T-cell (primary cell): ENCODE measurements around the gene CEP20. TPM values are rescaled to one million over a fixed set of nuclear protein-coding genes. Genes with fewer than 3 reads are reported as not detected.
"Not testable (repeated sequence)": the region's sequence is repeated elsewhere in the genome, so short reads cannot be mapped to it uniquely, and the experiment has no call there.

Experiments
- ATAC-seq, 4 experiments: fragments of 200-7000 bp in 3 of 4; fragments of 150-1000 bp in 1 of 4; cut with Tn5 transposase; replicated peaks in 1 of 4; 1 replicate in 3 of 4; 2 replicates in 1 of 4; pipeline ENCODE4 v1.10.0; 2021; ENCODE audit warnings: moderate library complexity in 3 of 4, mild to moderate bottlenecking in 2 of 4, moderate number of reproducible peaks in 1 of 4
- CTCF ChIA-PET, 2 donors: fragments of 300-600 bp; sonication (Branson Sonifier 250); formaldehyde crosslinking; loops; one replicate each; lab custom pipeline; 2022; ENCODE audit warnings: antibody characterized with exemption in 2 of 2; lab: Charles Lee
- POLR2A ChIA-PET, 2 donors: fragments of 300-600 bp; sonication (Branson Sonifier 250); formaldehyde crosslinking; loops; one replicate each; lab custom pipeline; 2022; ENCODE audit warnings: antibody characterized with exemption in 2 of 2; lab: Charles Lee
- DNase-seq, 35 experiments: peaks; one replicate each; pipeline versions ENCODE4 v3.0.0 to v3.0.0-alpha.2; 2013 to 2023
- H3K27ac ChIP-seq: one replicate; pipeline ENCODE4 v1.5.1; 2013; ENCODE audit warnings: low read length
- H3K27me3 ChIP-seq, 2 experiments: replicated peaks in 1 of 2; 1 replicate in 1 of 2; 2 replicates in 1 of 2; pipeline versions ENCODE4 v1.6.1 to v1.7.0; 2013; ENCODE audit warnings: low read length in 1 of 2, mixed read lengths in 1 of 2; ENCODE audit not compliant: control insufficient read depth in 2 of 2, insufficient read depth in 2 of 2; ENCODE audit errors: extremely low read depth in 1 of 2
- H3K36me3 ChIP-seq, 2 donors: 1 replicate in 1 of 2; 2 replicates in 1 of 2; pipeline versions ENCODE4 v1.6.1 to v1.7.0; 2013; ENCODE audit warnings: low read length in 1 of 2; ENCODE audit not compliant: control insufficient read depth in 2 of 2, insufficient read depth in 1 of 2; ENCODE audit errors: extremely low read depth in 1 of 2
- H3K4me1 ChIP-seq, 2 experiments: 1 replicate in 1 of 2; 2 replicates in 1 of 2; pipeline versions ENCODE4 v1.6.1 to v1.7.0; 2013; ENCODE audit warnings: low read length in 2 of 2, mixed read lengths in 1 of 2; ENCODE audit not compliant: insufficient read depth in 2 of 2, control insufficient read depth in 1 of 2; ENCODE audit errors: extremely low read depth in 1 of 2
- H3K4me3 ChIP-seq, 2 donors: 1 replicate in 1 of 2; 2 replicates in 1 of 2; pipeline versions ENCODE4 v1.5.1 to v1.7.0; 2013; ENCODE audit warnings: mild to moderate bottlenecking in 2 of 2, low read length in 1 of 2, moderate library complexity in 1 of 2; ENCODE audit not compliant: control insufficient read depth in 1 of 2; ENCODE audit errors: extremely low read depth in 1 of 2
- H3K9me3 ChIP-seq: 2 replicates; pipeline ENCODE4 v1.7.0; 2013
- H3K27ac Mint-ChIP-seq, 2 donors: one replicate each; pipeline ENCODE4 v1.8.0; 2020 to 2021; ENCODE audit warnings: mild to moderate bottlenecking in 2 of 2, mixed read lengths in 2 of 2
- H3K27me3 Mint-ChIP-seq, 2 donors: one replicate each; pipeline ENCODE4 v1.8.0; 2021 to 2022; ENCODE audit warnings: mixed read lengths in 2 of 2
- H3K36me3 Mint-ChIP-seq: one replicate; pipeline ENCODE4 v1.8.0; 2021; ENCODE audit warnings: mixed read lengths
- H3K4me1 Mint-ChIP-seq, 3 donors: one replicate each; pipeline ENCODE4 v1.8.0; 2020 to 2022; ENCODE audit warnings: mixed read lengths in 3 of 3, mild to moderate bottlenecking in 1 of 3
- H3K4me3 Mint-ChIP-seq, 3 donors: one replicate each; pipeline ENCODE4 v1.8.0; 2020 to 2022; ENCODE audit warnings: mild to moderate bottlenecking in 3 of 3, mixed read lengths in 3 of 3, moderate library complexity in 3 of 3
- H3K9me3 Mint-ChIP-seq, 3 donors: one replicate each; pipeline ENCODE4 v1.8.0; 2020 to 2022; ENCODE audit warnings: mixed read lengths in 3 of 3
- WGBS: methylation state at CpG from one replicate; pipeline ENCODE4 v1.1.5; 2013; ENCODE audit warnings: missing lambda C conversion rate; ENCODE audit not compliant: insufficient coverage; 5-methylcytosine and 5-hydroxymethylcytosine counted together
- total RNA-seq, 35 experiments: library from RNA in 6 of 35; stranded (reverse) in 6 of 35; fragments of 120-200 nt in 1 of 35; gene quantifications; one replicate each; pipeline versions ENCODE4 v1.2.1 to v1.2.4 and lab custom pipeline; 2013 to 2026

CEP20 gene, protein sequence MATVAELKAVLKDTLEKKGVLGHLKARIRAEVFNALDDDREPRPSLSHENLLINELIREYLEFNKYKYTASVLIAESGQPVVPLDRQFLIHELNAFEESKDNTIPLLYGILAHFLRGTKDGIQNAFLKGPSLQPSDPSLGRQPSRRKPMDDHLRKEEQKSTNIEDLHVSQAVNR
- total RNA-seq (10 to 100 TPM; 17.2 to 25.9 (median 25.2) TPM), total RNA-seq (lab: John Stamatoyannopoulos, UW) (20.0 to 71.0 (median 36.3) reads per million in 29 experiments)
- total RNA-seq (2013), result 35.1 TPM

DNA sequence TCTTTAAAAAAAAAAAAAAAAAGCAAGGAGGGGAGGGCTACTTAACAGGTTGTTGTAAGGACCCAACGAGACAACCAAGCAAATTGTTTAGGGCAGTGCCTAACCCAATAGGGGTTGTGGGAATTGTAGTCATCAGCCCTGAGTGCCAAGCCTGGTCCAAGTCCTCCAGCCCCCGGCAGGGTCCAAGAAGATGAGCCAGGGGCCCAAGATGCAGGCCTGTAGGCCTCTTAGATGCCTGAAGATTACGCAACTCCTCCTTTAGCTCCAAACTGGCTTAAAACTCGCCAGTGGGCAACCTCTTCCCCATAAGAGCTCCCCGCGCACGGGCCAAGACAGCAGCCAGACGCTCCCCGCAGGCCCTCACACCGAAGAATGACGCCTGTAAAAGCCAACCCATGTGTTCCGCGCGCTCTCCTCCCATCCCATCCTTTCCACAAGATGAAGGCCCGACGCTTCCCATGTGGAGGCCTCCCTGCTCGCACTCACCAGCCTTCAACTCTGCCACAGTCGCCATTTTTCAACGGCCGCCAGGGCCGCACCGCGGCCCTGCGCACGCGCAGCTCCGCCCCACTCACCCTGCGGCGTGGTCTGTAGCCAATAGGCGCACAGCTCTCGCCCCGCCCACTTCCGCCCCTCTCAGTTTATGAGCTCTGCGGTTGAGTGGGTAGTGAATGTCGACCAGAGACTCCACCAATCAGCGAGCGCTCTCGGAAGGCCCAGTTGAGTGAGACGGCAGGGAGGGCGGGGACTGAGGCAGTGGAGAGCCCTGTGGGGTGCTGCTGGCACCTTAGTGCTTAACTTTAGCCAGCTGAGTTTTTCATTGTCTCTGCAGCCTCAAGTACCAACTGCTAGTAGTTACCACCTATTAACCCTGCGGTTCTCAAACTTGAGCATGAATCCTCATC, at the start of gene CEP20:
Gene CEP20 (minus strand): TSS at position 532 of the 905 bp plus-strand sequence. CDS start 18 bp downstream, at position 514.
- H3K27me3 Mint-ChIP-seq, result no peaks in the 10 kb centered on the region
- H3K4me1 Mint-ChIP-seq, result peaks cover 32 to 39% (median 38%) of the 10 kb centered on the region in 3 donors
- no peaks in the 10 kb centered on the region for H3K27me3 ChIP-seq
- H3K9me3 Mint-ChIP-seq, result no peaks in the 10 kb centered on the region
- H3K27ac Mint-ChIP-seq, result peak within 1 kb of the TSS; percentile 96 to 99
- WGBS, result under 1% methylated on average over 36 of the region's 41 CpGs
- H3K36me3 Mint-ChIP-seq, result peaks cover 16% of the 10 kb centered on the region
- H3K4me3 ChIP-seq, result peak within 1 kb of the TSS; percentile 93 to 98
- peak; percentile 98 to 100 (median 99) for DNase-seq
- H3K27ac ChIP-seq, result peak within 1 kb of the TSS; percentile 80
- ChIA-PET POLR2A (interaction anchor here (0.5 to 1.3 kb wide), 7 partner anchors 10 to 913 kb away, joined by 3 to 9 read pairs (median 4); partner anchors contain the start of gene PDXDC1 (in 1 of the 2)), CTCF (interaction anchor here (0.5 to 1.5 kb wide), 14 partner anchors 12 to 926 kb away, joined by 3 to 7 read pairs (median 5); partner anchors contain the start of gene MARF1 (in 1 of the 2))
- peaks cover 0 to 6% of the 10 kb centered on the region in 2 donors for H3K36me3 ChIP-seq
- H3K4me3 Mint-ChIP-seq, result peak within 1 kb of the TSS; percentile 99 to 100 (median 100)
- H3K4me1 ChIP-seq, result peaks cover 15 to 27% of the 10 kb centered on the region in 2 experiments
- peak; percentile 98 to 100 (median 98) for ATAC-seq
- no peaks in the 10 kb centered on the region for H3K9me3 ChIP-seq

DNA sequence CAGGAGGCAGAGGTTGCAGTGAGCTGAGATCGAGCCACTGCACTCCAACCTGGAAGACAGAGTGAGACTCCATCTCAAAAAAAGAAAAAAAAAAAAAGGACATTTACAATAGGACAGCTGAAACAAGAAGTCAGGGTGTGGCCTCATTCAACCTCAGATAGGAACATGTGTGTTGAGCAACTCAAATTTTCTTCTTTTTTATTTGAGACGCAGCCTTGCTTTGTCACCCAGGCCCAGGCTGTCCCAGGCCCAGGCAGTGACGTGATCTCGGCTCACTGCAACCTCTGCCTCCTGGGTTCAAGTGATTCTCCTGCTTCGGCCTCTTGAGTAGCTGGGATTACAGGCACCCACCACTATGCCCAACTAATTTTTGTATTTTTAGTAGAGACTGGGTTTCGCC, 48.4 kb upstream of the CEP20 start:
- H3K27me3 Mint-ChIP-seq, H3K4me3 Mint-ChIP-seq, H3K36me3 ChIP-seq, H3K27me3 ChIP-seq, POLR2A ChIA-PET, H3K4me3 ChIP-seq, H3K36me3 Mint-ChIP-seq, H3K9me3 ChIP-seq, H3K4me1 Mint-ChIP-seq, H3K27ac Mint-ChIP-seq, DNase-seq, H3K4me1 ChIP-seq, ATAC-seq, H3K9me3 Mint-ChIP-seq, H3K27ac ChIP-seq: not testable (repeated sequence)
- CTCF ChIA-PET, result interaction anchor here in 1 of 2 donors (0.6 kb wide), 1 partner anchor 23 kb away, joined by 4 read pairs; no protein-coding TSS in a partner anchor
- 100% methylated on average over 1 of the region's 6 CpGs for WGBS

DNA sequence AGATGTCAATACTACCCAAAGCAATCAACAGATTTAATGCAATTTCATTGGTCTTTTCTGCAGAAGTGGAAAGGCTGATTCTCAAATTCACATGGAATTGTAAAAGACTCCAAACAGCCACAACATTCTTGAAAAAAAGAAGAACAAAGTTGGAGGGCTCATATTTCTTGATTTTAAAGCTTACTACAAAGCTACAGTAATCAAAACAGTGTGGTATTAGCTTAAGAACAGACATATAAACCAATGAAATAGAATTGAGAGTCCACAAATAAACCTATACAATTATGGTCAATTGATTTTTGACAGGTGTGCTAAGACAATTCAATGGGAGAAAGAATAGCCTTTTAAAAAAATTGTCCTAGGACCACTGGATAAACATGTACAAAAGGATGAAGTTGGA, 46.6 kb upstream of the CEP20 start:
- H3K27me3 Mint-ChIP-seq, result no peaks in the 10 kb centered on the region
- H3K27ac Mint-ChIP-seq, result no peak overlapping the region
- no peaks in the 10 kb centered on the region for H3K4me1 ChIP-seq
- H3K4me3 ChIP-seq, result no peak overlapping the region
- H3K27ac ChIP-seq, result no peak overlapping the region
- H3K9me3 Mint-ChIP-seq, result no peaks in the 10 kb centered on the region
- H3K9me3 ChIP-seq, result no peaks in the 10 kb centered on the region
- no peaks in the 10 kb centered on the region for H3K36me3 ChIP-seq
- peaks cover 0 to 5% (median 2%) of the 10 kb centered on the region in 3 donors for H3K4me1 Mint-ChIP-seq
- DNase-seq, result no peak
- H3K27me3 ChIP-seq, result peaks cover 0 to 2% of the 10 kb centered on the region in 2 experiments
- ATAC-seq, result no peak
- H3K36me3 Mint-ChIP-seq, result no peaks in the 10 kb centered on the region
- H3K4me3 Mint-ChIP-seq, result no peak overlapping the region
- ChIA-PET CTCF (no interaction called here), POLR2A (no interaction called here)

DNA sequence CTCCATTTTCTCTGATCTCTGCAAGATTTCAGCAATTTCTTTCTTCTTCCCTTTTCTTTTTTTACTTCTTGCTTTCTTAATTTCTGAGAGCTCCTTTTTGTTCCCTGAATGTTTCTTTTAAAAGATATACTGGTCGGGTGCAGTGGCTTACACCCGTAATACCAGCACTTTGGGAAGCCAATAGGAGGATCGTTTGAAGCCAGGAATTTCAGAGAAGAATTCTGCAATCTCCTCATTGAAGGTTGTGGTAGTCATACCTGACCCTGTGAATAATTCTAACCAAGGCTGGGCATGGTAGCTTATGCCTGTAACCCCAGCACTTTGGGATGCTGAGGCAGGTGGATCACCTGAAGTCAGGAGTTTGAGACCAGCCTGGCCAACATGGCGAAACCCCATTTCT, 45.4 kb upstream of the CEP20 start:
- no peak overlapping the region for H3K4me3 Mint-ChIP-seq
- H3K27me3 ChIP-seq, result peaks cover 0 to 2% of the 10 kb centered on the region in 2 experiments
- H3K9me3 Mint-ChIP-seq, result no peaks in the 10 kb centered on the region
- ChIA-PET CTCF (no interaction called here), POLR2A (no interaction called here)
- H3K4me1 Mint-ChIP-seq, result no peaks in the 10 kb centered on the region
- H3K27ac Mint-ChIP-seq, result no peak overlapping the region
- DNase-seq (no peak), ATAC-seq (no peak)
- no peak overlapping the region for H3K27ac ChIP-seq
- H3K36me3 Mint-ChIP-seq, result no peaks in the 10 kb centered on the region
- no peaks in the 10 kb centered on the region for H3K36me3 ChIP-seq
- H3K4me3 ChIP-seq, result no peak overlapping the region
- H3K27me3 Mint-ChIP-seq, result no peaks in the 10 kb centered on the region
- no peaks in the 10 kb centered on the region for H3K4me1 ChIP-seq
- no peaks in the 10 kb centered on the region for H3K9me3 ChIP-seq
- WGBS, result 92% methylated on average over 3 of the region's 4 CpGs

DNA sequence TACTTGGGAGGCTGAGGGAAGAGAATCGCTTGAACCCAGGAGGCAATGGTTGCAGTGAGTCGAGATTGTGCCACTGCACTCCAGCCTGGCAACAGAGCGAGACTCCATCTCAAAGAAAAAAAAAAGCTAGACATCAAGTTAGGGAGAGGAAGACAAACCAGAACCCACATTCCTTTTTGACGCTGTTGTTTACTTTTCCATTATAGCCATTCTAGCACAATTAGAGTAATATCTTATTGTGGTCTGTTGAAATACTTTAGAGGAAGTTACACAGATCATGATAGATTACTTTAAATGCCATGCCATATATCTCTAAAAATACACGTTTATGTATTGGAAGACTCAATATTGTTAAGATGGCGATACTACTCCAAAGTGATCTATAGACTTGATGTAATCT, 44.5 kb upstream of the CEP20 start:
- CTCF ChIA-PET, result no interaction called here
- no peak overlapping the region for H3K4me3 Mint-ChIP-seq

DNA sequence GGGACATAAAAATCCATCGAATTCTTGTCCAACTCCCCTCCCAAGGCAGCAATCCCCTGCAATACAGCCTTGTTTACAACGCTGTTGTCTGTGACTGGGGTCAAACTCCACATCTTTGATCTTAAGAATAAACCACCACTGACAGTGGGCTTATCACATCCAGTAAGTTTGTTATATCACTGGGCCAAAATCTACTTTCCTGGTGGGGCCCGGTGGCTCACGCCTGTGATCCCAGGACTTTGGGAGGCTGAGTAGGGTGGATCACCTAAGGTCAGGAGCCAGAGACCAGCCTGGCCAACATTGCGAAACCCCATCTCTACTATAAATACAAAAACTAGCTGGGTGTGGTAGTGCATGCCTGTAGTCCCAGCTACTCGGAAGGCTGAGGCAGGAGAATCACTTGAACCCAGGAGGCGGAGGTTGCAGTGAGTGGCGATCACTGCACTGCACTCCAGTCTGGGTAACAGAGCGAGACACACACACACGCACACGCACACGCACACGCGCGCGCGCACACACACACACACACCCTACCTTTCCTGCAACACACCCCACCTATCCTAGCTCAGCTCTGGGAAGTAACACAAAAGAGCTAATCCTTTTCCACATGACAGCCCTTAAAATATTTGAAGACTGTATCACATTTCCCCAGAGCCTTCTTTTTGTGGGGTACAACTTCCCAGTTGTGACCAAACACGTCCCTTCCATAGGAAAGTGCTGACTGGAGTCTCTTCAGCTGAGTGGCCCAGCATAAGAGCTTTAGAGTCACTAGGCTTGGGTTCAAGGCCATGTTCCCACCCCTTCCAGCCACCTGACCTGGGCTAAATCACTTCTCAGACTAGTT, 40.1 kb upstream of the CEP20 start:
- DNase-seq (no peak), ATAC-seq (no peak)
- no peaks in the 10 kb centered on the region for H3K36me3 Mint-ChIP-seq
- H3K9me3 ChIP-seq, result no peaks in the 10 kb centered on the region
- H3K27me3 Mint-ChIP-seq, result no peaks in the 10 kb centered on the region
- H3K4me3 ChIP-seq, result no peak overlapping the region
- ChIA-PET POLR2A (no interaction called here), CTCF (interaction anchor here in 1 of 2 donors (0.5 kb wide), 1 partner anchor 28 kb away, joined by 3 read pairs; no protein-coding TSS in a partner anchor)
- H3K27me3 ChIP-seq, result no peaks in the 10 kb centered on the region
- no peak overlapping the region for H3K27ac Mint-ChIP-seq
- no peak overlapping the region for H3K4me3 Mint-ChIP-seq
- 97% methylated on average over 12 of the region's 18 CpGs for WGBS
- no peaks in the 10 kb centered on the region for H3K9me3 Mint-ChIP-seq
- H3K27ac ChIP-seq, result no peak overlapping the region
- no peaks in the 10 kb centered on the region for H3K4me1 Mint-ChIP-seq
- no peaks in the 10 kb centered on the region for H3K36me3 ChIP-seq
- H3K4me1 ChIP-seq, result no peaks in the 10 kb centered on the region

More for the DNA sequence above, 44.5 kb upstream of the CEP20 start:
- Mint-ChIP-seq H3K4me1 (no peaks in the 10 kb centered on the region), H3K9me3 (no peaks in the 10 kb centered on the region), H3K36me3 (no peaks in the 10 kb centered on the region), H3K27me3 (no peaks in the 10 kb centered on the region), H3K27ac (no peak overlapping the region)
- peaks cover 0 to 2% of the 10 kb centered on the region in 2 experiments for H3K27me3 ChIP-seq
- no peaks in the 10 kb centered on the region for H3K4me1 ChIP-seq
- 100% methylated on average over 1 of the region's 6 CpGs for WGBS
- no peaks in the 10 kb centered on the region for H3K9me3 ChIP-seq
- no peak for DNase-seq
- no peaks in the 10 kb centered on the region for H3K36me3 ChIP-seq
- H3K27ac ChIP-seq, result no peak overlapping the region
- ATAC-seq, result no peak
- no peak overlapping the region for H3K4me3 ChIP-seq
- POLR2A ChIA-PET, result no interaction called here
